Vagina (tissue), 2 donors: ENCODE measurements around the gene CARD14.

Experiments used
- POLR2A ChIP-seq, 2 donors: fragments of 450-650 bp; IDR thresholded peaks; one replicate each; pipeline ENCODE4 v1.6.1; 2017; ENCODE audit warnings: antibody characterized with exemption in 2 of 2, mild to moderate bottlenecking in 2 of 2, moderate library complexity in 2 of 2
- POLR2AphosphoS5 ChIP-seq, 2 donors: sonication (generic); formaldehyde crosslinking; IDR thresholded peaks; one replicate each; pipeline ENCODE4 v1.9.0; 2017; ENCODE audit warnings: antibody characterized with exemption in 2 of 2, mild to moderate bottlenecking in 2 of 2, low read depth in 1 of 2; ENCODE audit not compliant: insufficient read depth in 1 of 2
- TF ChIP-seq, protein P1 (sequence below), 3 experiments: fragments of 450-650 bp in 2 of 3; fragments of 200-600 bp in 1 of 3; sonication (generic) in 1 of 3; IDR thresholded peaks; one replicate each; pipeline ENCODE4 v1.5.1; 2017 to 2019; ENCODE audit warnings: antibody characterized with exemption in 3 of 3, mild to moderate bottlenecking in 2 of 3, moderate library complexity in 2 of 3

DNA sequence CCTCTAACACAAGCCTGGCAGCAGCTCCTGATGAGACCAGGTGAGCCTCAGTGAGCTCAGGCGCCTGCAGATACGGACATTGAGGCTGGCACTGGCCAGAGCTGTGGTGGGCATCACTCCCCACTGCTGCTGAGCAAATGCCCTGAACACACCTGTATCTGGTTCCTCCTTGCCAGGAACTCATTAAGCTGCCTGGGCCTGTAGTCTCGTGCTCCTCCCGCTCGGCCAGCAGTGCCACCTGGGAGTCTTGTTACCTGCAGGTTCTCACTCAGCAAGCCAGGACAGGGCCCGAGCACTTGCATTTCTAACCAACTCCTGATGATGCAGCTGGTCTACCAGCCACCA lies 36.2 kb upstream of the CARD14 start:
- TF ChIP-seq, protein P1, sequence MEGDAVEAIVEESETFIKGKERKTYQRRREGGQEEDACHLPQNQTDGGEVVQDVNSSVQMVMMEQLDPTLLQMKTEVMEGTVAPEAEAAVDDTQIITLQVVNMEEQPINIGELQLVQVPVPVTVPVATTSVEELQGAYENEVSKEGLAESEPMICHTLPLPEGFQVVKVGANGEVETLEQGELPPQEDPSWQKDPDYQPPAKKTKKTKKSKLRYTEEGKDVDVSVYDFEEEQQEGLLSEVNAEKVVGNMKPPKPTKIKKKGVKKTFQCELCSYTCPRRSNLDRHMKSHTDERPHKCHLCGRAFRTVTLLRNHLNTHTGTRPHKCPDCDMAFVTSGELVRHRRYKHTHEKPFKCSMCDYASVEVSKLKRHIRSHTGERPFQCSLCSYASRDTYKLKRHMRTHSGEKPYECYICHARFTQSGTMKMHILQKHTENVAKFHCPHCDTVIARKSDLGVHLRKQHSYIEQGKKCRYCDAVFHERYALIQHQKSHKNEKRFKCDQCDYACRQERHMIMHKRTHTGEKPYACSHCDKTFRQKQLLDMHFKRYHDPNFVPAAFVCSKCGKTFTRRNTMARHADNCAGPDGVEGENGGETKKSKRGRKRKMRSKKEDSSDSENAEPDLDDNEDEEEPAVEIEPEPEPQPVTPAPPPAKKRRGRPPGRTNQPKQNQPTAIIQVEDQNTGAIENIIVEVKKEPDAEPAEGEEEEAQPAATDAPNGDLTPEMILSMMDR (IDR thresholded peaks at IDR 0.05) = no peak
- TF ChIP-seq POLR2A (IDR thresholded peaks at IDR 0.05) (no peak), POLR2AphosphoS5 (IDR thresholded peaks at IDR 0.05; ENCODE audit: insufficient read depth in 1 of 2, low read depth in 1 of 2) (no peak)
